HG02571 (cell line): Measurements from ENCODE around the gene HLA-DRB1.
"Not testable (repeated sequence)": the region's sequence is repeated elsewhere in the genome, so short reads cannot be mapped to it uniquely, and the experiment has no call there.

Experiments used
- ATAC-seq: cut with Tn5 transposase; IDR thresholded peaks from one replicate; pipeline ENCODE4 v1.9.1; 2021; ENCODE audit warnings: mild to moderate bottlenecking, moderate library complexity; ENCODE audit not compliant: unreplicated experiment

Gene HLA-DRB1

DNA sequence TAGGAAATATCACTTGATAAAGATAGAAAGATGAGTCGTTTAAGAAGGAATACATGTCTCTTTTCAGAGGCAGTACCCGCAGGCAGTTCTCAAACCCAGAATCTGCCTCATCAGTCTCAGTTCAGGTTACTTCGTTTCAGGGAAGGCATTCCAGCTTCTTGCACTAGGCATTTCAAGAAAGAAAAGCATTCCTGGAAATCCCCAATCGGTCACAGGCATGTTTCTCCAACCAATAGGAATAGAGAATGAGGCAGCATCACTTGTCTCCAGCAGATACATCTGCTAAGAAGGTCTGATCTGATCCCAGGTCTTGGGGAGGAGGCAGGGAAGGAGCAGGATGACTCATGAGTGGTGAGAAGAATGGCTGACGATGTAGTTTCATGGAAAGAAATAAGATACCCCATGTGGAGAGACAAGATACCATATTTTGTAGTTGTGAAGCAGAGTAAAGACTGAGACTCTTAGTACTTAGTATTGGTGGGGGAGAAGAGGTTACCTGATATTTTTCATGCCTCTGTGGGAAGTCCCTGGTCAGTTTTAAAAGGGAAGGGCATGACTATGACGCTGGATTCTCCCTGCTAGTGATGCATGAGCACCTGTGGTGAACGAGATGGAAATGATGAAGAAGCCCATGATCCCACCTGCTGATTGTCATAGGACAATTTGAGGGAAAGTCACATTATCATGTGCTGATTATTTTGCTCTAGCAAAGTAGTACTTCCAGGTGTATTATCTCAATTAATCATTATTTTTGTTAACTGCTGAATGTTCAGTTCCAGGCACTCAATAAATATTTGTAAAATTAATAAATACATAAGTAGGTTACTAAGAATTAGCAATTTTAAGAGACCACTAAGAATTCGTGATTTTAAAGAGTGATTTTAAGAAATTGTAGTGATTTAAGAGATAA lies 20.3 kb upstream of the HLA-DRB1 start:
- ATAC-seq: peak; percentile 87

DNA sequence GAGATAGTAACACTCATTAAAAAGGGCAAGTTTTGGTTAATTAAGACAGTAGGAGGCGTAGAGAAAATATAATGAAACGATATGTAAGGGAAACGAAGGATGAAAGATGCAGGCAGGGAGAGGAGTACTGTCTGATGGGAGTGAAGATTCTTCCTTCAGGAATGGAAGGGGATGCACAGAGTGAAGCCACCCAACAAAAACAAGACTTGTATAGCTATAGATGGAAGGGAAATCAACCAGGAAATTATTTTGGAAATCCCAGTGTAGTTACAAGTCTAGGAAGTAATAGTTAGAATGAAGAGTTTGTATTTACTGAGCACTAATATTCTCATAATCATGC lies 19.7 kb upstream of the HLA-DRB1 start:
- ATAC-seq: no peak

DNA sequence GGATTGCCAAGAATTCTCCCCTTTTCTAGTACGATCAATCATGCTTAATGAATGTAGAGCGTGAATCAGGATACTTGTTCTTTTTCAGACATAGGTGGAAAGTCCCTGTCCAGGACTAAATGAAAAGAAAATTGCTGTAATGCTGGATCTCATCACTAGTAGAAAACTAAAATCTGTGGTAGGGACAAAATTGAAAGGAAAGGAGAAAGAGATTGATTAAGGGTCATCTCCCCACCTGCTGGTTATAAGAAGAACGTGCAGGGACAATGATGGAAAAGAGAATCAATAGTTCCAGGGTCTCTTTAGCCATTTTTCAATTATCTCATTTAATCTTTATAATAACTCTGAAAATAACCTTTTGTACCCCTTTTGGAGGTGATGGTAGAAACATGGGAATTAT lies 18.7 kb upstream of the HLA-DRB1 start:
- no peak for ATAC-seq

DNA sequence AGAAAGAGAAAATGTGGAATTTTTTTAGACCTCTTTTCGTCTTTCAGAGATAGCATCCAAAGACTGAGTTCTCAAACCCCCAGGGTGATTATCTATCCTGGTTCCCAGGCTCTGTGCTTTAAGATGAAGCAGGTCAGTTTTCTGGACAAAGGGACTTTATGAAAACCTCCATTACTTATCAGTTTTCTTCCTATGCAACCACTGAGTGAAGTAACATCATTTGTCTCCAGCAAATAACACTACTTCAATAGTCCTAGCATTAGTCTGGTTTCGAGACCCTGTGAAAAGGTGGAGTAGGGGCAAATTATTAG lies 18.3 kb upstream of the HLA-DRB1 start:
- ATAC-seq: no peak

DNA sequence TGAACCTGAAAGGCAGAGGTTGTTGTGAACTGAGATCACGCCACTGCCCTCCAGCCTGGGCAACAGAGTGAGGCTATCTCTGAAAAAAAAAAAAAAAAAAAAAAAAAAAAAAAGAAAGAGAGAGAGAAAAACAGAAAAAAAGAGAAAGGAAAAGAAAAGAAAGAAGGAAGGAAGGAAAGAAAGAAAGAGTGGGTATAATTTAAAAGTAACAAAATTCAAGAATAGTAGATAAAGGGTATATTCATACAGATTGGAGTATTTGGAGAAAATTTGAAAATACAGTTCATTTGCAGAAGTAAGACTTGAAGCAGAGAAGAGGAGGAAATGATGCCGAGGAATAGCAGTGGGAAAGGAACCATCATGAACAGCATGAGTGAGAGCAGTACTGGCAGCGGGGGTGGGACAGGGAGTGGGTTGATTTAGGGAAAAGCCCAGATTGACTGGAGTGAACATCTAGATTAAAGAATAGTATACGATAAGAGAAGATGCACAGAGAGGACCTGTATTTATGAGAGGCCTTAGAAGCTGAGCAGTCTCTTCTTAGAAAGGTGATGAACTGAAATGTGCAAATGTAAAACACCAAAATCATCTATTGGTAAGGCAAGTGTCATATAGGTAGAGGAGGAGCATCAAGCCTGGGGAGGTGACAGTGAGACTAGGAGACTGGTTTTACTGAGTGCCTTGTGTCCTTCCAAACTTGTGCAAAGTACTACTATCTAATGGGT lies 17.8 kb upstream of the HLA-DRB1 start:
- no peak for ATAC-seq

DNA sequence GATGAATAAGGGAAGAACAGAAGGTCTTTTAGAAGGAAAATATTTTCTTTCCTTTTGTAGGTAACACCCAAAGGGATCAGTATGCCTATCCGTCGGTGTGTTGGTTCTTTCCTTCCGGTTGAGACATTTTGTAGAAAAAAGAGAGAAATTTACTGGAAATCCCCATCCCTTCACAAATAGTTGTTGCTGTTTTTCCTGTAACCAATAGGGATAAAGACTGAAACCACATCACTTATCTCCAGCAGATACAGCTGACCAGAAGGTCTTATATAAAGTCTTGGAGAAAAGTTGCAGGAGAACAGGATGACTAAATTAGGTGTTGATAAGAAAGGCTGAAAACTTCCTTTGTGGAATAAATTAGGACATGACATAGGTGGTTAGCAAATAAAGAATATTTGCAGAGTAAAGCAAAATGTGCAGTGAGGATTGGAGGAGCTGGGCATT lies 14.8 kb upstream of the HLA-DRB1 start:
- ATAC-seq: no peak

DNA sequence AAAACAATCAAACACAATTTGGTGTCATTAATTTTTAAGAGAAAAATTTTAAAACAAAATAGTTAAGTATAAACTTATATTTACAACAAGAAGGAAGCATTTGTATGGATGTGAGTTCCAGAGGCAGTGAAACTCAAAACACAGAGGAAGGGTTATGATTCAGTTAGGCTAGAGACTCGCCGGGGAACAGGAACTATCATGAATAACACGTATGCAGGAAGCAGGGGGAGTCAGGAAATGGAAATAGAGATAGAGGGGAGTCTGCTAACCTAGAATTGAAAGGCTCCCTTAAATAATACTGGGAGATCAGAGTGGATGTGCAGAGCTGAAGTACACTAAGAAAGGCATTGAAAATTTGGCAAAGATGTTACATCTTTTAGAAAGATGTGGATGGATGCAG lies 14.2 kb upstream of the HLA-DRB1 start:
- no peak for ATAC-seq

DNA sequence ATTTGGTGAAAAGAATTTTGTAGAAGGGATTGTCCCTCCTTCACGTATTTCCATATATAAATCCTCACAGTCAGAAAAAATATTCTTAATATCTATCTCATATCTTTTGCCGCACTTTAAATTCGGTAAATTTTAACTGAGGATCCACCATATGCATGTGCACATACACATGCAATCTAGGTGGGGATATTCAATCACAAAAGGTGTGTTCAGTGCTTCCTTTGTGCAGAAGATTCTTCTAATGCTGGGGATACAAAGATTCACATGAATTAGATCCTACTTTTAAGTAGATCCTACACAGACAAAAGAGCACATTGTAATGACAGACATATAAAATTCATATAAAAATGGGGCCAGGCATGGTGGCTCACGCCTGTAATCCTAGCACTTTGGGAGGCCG lies 13.6 kb upstream of the HLA-DRB1 start:
- ATAC-seq: no peak

DNA sequence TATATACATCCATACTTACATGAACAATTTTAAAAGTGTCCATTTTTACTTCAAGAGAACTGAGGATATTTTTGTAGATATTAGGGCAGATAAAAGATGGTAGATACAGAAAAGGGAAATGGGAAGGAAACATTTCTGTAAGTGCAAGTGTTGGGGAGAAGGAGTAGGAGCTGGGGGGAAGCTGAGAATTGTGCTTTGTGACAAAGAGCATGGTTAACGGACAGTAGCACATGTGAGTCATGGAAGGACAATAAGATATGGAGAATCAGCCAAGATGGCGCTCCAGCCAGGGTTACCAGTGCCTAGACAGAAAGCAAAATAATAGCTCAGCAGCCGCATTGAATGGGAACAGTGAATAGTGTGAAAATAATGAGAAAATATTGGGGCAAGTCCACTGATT lies 12.7 kb upstream of the HLA-DRB1 start:
- no peak for ATAC-seq

DNA sequence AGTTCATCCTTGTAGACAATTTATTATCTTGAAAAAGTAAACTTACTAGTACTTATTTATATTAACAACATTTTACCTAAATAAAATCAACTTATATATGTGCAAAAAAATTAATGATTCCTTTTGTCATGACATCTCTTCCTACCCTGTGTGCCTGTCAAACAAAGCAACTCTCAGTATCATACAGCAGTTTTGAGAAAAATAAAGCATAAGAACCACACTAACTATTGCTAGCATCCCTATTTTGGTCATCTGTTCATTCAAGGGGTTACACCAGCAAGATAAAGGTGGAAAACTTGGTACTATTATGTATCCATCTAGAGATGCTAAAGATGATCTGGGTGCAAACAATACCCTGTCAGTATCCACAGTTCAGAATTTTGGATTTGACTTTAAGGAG lies 7.4 kb upstream of the HLA-DRB1 start:
- no peak for ATAC-seq

DNA sequence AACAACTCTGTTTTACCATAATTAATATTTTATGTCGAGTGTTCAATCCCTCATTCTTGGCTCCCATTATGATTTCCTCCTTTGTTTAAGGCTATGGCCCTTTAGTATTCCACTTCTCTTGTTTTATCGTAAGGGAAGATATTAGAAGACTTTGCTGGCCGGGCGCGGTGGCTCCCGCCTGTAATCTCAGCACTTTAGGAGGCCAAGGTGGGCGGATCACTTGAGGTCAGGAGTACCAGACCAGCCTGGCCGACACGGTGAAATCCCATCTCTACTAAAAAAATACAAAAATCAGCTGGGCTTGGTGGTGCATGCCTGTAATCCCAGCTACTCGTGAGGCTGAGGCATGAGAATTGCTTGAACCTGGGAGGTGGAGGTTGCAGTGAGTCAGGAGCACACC lies 1.1 kb upstream of the HLA-DRB1 start:
- ATAC-seq: not testable (repeated sequence)

DNA sequence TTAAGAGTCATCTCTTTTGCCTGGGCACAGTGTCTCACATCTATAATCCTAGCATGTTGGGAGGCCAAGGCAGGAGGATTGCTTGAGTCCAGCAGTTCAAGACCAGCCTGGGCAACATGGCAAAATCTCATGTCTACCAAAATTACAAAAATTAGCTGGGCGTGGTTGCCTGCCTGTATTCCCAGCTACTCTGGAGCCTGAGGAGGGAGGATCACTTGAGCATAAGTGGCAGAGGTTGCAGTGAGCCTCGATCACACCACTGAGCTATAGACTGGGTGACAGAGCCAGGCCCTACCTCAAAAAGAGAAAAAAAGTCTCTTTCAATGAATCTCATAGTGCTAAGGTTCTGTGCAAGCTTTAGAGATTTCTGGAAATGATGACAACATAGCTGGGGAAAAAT lies 1.5 kb downstream of the HLA-DRB1 start:
- ATAC-seq: no peak

DNA sequence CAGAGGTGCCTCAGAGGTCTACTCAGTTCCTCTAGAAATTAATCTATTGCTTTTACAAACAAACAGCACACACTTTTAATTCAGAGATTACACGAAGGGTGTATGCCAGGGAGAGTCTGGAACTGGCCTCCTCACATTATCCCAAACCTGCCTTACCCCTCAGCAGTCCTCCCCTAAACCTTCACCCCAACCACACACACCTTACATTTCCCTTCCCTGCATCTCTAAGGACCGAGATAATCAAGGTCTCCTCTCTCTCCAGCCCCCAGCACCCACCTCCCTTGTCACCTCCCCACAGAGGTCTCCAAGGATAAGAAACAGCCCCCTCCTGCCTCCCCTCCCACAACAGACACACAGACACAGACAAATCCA lies 6.1 kb downstream of the HLA-DRB1 start:
- no peak for ATAC-seq

DNA sequence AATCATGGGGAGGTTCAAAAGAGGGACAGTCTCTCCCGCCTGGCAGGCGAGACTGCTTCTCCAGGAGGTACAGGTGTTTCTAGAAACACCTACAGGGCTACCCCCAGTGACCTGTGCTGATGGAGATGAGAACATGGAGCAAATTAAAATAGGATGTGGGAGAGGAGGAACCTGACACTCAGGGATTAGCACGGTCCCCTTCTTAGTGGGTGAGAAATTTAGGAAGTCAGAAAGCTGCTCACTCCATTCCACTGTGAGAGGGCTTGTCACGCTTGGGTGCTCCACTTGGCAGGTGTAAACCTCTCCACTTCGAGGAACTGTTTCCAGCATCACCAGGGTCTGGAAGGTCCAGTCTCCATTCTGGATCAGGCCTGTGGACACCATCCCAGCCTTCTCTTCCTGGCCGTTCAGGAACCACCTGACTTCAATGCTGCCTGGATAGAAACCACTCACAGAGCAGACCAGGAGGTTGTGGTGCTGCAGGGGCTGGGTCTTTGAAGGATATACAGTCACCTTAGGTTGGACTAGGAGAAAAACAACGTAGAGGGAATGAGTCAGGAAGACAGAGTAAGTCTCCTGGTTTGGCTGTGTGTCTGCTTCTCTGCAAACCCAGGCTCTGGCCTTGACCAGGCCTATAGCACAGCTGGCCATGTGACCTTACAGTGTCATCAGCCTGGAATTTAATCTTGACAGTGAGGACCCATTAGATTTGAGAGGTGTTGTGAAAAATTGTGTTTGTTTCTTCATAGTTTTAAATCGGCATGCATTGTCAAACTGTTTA lies 8.1 kb downstream of the HLA-DRB1 start:
- ATAC-seq: no peak

DNA sequence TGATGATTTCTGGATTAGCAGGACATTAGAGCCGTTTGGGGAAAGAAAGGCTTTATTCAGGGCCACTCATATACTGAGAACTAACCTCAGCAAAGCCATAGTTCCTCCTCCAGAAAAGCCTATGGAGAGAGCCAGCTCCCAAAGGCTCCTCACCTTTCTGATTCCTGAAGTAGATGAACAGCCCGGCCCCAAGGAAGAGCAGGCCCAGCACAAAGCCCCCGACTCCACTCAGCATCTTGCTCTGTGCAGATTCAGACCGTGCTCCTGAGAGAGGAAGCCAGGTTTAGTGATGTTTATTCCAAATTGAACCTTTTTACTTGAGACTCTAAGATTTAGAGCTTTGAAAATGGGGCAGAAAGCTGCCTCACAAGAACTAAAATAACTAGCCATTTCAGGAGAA lies 9.1 kb downstream of the HLA-DRB1 start:
- ATAC-seq: no peak

DNA sequence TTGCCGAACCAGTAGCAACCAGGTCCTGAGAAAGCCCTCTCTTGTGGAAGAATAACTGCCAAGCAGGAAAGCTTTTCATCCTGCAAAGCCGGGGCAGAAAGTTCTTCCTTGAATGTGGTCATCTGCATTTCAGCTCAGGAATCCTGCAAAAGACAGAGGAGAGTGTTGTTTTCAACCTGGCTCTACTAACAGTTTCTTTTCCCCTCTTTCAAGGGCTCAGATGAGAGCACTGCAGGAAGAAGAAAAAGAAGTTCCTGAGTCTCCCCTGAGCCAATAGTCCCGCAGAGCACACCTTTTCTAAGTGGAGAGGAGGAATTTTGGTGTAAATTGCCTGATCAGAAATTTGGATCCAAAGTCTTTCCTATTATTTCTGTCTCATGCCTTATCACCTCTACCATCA lies 10.7 kb downstream of the HLA-DRB1 start:
- ATAC-seq: no peak

DNA sequence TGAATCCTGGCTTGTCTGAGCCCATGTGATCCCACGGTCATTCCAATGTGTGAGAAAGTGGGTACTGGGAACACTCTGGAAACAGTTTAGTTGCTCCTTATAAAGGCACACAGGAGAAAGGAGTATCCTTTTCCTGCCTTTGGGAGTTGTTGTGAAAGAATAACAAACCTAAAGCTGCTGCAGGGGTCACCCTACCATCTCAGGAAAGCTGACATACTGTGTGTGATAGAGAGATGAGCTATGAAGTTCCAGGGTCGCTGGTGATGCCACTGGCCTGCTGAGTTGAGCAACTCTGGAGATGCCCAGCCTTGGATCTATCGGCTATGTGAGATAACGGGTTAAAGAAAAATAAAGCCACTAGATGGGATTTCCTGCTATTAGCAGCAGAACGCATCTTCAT lies 12.2 kb downstream of the HLA-DRB1 start:
- ATAC-seq: not testable (repeated sequence)

DNA sequence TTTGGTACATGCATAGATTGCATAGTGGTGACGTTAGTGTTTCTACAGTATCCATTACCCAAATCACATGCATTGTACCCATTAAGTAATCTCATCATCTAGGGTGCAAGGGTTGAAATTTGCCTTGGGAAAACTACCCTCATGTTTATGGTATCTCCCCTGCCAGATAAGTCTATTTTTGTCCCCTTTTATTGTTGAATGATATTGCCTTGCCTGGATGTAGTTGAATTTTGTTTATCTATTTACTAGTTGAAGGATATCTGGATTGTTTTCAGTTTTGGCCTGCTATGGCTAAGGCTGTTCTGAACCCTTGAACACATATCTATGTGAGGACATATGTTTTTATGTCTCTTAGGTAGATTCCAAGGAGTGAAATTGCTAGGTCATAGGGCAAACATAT lies 13.4 kb downstream of the HLA-DRB1 start:
- ATAC-seq: no peak

DNA sequence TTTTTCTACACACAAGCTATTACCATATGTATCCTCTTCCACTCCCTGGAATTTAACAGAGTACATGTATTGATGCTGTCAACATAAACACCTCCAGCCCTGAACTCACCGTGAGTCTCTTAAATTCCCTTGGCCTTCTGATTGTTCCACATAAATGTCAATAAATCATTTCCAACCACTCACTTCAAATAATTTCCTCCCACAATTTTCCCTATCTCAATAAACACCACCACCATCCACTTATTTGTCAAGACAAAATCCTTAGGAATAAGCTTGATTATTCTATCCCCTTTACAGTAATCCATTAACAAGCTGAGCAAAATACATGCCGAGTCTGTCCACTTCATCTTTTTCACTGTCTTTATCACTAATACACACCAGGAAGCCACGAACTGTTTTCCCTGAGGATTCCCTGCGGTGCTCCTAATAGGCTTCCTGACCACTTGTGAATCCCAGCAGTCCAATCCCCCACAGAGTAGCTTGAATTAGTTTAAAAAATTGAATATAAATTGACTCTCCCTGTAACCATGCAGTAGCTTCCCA lies 19.2 kb downstream of the HLA-DRB1 start:
- ATAC-seq: no peak

DNA sequence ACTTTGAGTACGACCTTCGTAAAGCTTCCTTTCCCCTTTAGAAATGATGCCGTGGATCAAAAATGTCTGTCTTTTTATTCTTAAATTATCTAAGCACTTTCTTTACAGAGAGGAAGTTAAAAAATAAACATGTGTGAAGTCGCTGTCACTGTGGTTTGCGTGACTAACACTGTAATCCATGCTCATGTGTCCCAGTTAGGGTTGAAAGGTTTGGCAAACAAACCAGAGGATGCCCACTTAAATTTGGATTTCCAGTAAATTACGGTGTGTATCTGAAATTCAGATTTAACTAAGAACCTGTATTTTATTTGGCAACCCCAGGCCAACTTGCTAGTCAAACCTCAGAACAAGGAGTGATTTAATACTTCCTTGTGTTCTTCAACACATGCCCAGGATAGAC lies 21.1 kb downstream of the HLA-DRB1 start:
- no peak for ATAC-seq

DNA sequence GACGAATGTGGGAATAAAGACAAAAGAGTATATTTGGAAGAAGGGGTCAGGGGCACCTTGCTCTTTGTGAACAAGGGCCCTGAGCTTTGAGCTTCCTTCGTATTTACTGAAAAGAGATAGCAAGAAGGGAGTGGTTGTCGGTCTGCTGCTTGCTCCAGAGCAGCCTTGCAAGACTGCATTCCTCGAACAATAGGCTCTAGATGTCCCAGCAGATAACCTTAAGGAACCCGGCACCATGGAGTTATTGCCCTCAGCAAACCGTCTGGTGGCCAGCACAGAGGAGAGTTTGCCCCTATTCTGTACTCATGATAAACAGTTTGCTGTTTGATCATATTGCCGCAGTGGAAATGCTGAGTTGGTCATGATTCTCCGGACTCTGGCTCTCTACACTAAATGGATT lies 22.7 kb downstream of the HLA-DRB1 start:
- no peak for ATAC-seq

DNA sequence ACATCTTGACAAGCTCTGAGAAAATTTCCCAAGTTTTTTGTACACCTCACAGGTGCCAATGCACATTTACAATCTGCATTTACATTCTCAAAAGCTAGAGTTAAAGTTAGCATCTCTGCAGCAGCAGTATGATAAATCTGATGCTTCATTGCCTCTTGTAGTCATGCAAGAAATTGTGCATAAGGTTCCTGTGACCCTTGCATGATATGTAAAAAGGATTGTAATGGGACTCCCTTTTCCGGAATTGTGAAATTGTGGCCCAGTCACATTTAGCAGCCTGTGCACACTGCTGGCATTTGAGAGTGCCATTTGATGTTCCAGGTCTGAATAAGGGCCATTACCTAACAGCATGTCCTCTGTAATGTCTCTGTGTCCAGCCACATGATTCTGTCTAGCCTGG lies 24.1 kb downstream of the HLA-DRB1 start:
- no peak for ATAC-seq
